ENCODE measurements around the gene POLR2I. TPM values are rescaled to one million over a fixed set of nuclear protein-coding genes. Genes with fewer than 3 reads are reported as not detected.

POLR2I gene
- total and polyA plus RNA-seq, 2 of the 13 experiments (the other 11 are each of a cell fraction or from before 2014, with no cell fraction given), result 40.5 to 104 TPM

DNA sequence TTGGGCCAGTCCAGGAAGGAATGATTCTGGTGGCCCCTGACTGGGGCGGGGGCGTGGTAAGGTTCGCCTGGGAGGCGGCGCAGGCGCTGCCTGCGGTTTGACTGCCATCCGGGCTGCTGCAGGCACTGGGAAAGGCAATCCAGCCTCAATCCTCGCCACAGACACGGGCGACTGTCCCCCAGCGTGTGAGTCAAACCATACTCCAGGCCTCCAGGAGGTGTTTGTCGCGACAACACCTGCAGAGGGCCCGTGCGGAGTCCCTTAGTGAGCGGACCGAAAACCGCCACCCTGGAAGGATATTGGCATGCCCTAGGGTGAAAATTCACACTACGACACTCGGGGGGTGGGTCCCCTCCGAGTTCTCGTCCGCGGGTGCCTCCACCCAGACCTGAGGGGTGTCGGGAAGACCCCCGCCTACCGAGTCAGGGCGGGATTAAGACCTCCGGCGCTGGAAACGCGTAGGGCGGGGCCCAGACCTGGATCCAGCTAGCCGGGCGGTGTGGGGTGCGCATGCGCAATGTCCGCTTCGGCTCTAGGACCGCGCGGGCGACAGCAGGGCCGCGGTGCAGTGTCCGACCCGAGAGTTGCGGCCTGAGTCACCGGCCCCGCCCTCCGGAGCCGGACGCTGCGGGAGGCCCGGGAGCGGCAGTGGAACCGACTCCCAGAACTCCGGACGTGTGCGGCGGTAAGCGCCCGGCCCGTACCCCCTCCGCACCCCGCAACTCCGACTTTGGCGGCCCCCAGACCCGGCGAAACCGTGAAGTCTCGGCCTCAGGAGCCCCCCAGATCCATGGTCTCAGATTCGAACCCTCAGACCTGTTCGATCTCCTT lies 25.0 kb upstream of the POLR2I start, which contains the start of gene CAPNS1 (continued):
- TF ChIP-seq, protein P1, sequence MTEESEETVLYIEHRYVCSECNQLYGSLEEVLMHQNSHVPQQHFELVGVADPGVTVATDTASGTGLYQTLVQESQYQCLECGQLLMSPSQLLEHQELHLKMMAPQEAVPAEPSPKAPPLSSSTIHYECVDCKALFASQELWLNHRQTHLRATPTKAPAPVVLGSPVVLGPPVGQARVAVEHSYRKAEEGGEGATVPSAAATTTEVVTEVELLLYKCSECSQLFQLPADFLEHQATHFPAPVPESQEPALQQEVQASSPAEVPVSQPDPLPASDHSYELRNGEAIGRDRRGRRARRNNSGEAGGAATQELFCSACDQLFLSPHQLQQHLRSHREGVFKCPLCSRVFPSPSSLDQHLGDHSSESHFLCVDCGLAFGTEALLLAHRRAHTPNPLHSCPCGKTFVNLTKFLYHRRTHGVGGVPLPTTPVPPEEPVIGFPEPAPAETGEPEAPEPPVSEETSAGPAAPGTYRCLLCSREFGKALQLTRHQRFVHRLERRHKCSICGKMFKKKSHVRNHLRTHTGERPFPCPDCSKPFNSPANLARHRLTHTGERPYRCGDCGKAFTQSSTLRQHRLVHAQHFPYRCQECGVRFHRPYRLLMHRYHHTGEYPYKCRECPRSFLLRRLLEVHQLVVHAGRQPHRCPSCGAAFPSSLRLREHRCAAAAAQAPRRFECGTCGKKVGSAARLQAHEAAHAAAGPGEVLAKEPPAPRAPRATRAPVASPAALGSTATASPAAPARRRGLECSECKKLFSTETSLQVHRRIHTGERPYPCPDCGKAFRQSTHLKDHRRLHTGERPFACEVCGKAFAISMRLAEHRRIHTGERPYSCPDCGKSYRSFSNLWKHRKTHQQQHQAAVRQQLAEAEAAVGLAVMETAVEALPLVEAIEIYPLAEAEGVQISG (CRISPR knock-in tag; IDR thresholded peaks at IDR 0.05), result peak; percentile 84
- peak; percentile 81 for TF ChIP-seq SALL1 (CRISPR knock-in tag; IDR thresholded peaks at IDR 0.05)
- TF ChIP-seq ZNF589 (CRISPR knock-in tag; conservative IDR thresholded peaks at IDR 0.05), result 0 out of 2 replicates have a peak, but pooled peaks have one; percentile 43
- TF ChIP-seq, protein P2, sequence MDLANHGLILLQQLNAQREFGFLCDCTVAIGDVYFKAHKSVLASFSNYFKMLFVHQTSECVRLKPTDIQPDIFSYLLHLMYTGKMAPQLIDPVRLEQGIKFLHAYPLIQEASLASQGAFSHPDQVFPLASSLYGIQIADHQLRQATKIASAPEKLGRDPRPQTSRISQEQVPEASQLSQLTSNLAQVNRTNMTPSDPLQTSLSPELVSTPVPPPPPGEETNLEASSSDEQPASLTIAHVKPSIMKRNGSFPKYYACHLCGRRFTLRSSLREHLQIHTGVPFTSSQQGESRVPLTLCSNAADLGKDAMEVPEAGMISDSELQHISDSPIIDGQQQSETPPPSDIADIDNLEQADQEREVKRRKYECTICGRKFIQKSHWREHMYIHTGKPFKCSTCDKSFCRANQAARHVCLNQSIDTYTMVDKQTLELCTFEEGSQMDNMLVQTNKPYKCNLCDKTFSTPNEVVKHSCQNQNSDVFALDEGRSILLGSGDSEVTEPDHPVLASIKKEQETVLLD (CRISPR knock-in tag; IDR thresholded peaks at IDR 0.05; ENCODE audit: low read depth), result peak; percentile 69; the same call in 1 of the 2 replicates
- peak; percentile 70; the same call in 1 of the 3 replicates for TF ChIP-seq MXI1 (IDR thresholded peaks at IDR 0.05; ENCODE audit: borderline replicate concordance, low read depth, low read length)
- TF ChIP-seq, protein P3, sequence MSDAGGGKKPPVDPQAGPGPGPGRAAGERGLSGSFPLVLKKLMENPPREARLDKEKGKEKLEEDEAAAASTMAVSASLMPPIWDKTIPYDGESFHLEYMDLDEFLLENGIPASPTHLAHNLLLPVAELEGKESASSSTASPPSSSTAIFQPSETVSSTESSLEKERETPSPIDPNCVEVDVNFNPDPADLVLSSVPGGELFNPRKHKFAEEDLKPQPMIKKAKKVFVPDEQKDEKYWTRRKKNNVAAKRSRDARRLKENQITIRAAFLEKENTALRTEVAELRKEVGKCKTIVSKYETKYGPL (CRISPR knock-in tag; IDR thresholded peaks at IDR 0.05), result peak; percentile 55
- 0 out of 2 replicates have a peak, but pooled peaks have one; percentile 41 for TF ChIP-seq ZNF446 (CRISPR knock-in tag; IDR thresholded peaks at IDR 0.05)
- peak; percentile 73 for TF ChIP-seq TEAD3 (CRISPR knock-in tag; optimal IDR thresholded peaks at IDR 0.05; ENCODE audit: borderline replicate concordance)
- TF ChIP-seq, protein P4, sequence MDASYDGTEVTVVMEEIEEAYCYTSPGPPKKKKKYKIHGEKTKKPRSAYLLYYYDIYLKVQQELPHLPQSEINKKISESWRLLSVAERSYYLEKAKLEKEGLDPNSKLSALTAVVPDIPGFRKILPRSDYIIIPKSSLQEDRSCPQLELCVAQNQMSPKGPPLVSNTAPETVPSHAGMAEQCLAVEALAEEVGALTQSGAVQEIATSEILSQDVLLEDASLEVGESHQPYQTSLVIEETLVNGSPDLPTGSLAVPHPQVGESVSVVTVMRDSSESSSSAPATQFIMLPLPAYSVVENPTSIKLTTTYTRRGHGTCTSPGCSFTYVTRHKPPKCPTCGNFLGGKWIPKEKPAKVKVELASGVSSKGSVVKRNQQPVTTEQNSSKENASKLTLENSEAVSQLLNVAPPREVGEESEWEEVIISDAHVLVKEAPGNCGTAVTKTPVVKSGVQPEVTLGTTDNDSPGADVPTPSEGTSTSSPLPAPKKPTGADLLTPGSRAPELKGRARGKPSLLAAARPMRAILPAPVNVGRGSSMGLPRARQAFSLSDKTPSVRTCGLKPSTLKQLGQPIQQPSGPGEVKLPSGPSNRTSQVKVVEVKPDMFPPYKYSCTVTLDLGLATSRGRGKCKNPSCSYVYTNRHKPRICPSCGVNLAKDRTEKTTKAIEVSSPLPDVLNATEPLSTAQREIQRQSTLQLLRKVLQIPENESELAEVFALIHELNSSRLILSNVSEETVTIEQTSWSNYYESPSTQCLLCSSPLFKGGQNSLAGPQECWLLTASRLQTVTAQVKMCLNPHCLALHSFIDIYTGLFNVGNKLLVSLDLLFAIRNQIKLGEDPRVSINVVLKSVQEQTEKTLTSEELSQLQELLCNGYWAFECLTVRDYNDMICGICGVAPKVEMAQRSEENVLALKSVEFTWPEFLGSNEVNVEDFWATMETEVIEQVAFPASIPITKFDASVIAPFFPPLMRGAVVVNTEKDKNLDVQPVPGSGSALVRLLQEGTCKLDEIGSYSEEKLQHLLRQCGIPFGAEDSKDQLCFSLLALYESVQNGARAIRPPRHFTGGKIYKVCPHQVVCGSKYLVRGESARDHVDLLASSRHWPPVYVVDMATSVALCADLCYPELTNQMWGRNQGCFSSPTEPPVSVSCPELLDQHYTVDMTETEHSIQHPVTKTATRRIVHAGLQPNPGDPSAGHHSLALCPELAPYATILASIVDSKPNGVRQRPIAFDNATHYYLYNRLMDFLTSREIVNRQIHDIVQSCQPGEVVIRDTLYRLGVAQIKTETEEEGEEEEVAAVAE (CRISPR knock-in tag; IDR thresholded peaks at IDR 0.05; ENCODE audit: borderline replicate concordance), result peak; percentile 49; the same call in 1 of the 2 replicates
- TF ChIP-seq, protein P5, sequence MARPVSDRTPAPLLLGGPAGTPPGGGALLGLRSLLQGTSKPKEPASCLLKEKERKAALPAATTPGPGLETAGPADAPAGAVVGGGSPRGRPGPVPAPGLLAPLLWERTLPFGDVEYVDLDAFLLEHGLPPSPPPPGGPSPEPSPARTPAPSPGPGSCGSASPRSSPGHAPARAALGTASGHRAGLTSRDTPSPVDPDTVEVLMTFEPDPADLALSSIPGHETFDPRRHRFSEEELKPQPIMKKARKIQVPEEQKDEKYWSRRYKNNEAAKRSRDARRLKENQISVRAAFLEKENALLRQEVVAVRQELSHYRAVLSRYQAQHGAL (CRISPR knock-in tag; IDR thresholded peaks at IDR 0.05; ENCODE audit: not compliant biosample characterization), result peak; percentile 64
- TF ChIP-seq KAT7 (CRISPR knock-in tag; IDR thresholded peaks at IDR 0.05; ENCODE audit: borderline replicate concordance), result peak; percentile 60; the same call in 1 of the 2 replicates
- no peak for TF ChIP-seq ZNF296 (CRISPR knock-in tag; conservative IDR thresholded peaks at IDR 0.05)
- TF ChIP-seq HOXA5 (CRISPR knock-in tag; IDR thresholded peaks at IDR 0.05), result 0 out of 2 replicates have a peak, but pooled peaks have one; percentile 47
- TF ChIP-seq, protein P6, sequence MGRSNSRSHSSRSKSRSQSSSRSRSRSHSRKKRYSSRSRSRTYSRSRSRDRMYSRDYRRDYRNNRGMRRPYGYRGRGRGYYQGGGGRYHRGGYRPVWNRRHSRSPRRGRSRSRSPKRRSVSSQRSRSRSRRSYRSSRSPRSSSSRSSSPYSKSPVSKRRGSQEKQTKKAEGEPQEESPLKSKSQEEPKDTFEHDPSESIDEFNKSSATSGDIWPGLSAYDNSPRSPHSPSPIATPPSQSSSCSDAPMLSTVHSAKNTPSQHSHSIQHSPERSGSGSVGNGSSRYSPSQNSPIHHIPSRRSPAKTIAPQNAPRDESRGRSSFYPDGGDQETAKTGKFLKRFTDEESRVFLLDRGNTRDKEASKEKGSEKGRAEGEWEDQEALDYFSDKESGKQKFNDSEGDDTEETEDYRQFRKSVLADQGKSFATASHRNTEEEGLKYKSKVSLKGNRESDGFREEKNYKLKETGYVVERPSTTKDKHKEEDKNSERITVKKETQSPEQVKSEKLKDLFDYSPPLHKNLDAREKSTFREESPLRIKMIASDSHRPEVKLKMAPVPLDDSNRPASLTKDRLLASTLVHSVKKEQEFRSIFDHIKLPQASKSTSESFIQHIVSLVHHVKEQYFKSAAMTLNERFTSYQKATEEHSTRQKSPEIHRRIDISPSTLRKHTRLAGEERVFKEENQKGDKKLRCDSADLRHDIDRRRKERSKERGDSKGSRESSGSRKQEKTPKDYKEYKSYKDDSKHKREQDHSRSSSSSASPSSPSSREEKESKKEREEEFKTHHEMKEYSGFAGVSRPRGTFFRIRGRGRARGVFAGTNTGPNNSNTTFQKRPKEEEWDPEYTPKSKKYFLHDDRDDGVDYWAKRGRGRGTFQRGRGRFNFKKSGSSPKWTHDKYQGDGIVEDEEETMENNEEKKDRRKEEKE (IDR thresholded peaks at IDR 0.05), result no peak
